ENCODE results near the gene MCM3AP.

The MCM3AP gene

DNA sequence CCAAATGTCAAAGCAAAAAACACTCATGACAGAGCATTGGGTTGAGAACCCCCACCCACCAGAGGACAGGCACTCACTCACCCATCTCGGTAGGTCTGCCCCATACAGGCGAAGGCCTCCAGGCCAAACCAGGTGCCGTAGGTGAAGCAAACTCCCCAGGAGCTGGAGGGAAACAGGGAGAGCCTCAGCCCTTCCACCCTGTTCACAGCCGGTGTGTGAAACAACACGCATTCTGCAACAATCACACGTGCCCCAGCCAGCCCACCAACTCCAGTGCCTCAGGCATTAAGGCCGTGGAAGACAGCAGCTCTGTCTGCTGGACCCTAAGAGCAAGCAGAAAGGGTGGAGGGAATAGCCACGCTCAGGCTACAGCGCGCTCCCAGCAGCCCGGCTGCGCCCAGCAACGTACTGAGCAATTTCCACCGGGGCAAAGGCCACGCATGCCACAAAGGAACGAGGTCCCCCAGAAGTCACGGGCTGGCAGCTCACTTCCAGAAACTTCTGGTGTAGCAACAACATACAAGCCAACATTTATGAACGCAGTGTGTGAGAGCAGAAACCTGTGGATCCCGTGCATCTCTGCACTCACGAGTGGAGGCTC is 89.7 kb downstream of the MCM3AP start:
- no peak for TF ChIP-seq OSR1 (CRISPR knock-in tag; IDR thresholded peaks at IDR 0.05)
- no peak for TF ChIP-seq ZNF70 (CRISPR knock-in tag; IDR thresholded peaks at IDR 0.05)
- TF ChIP-seq, protein P1, sequence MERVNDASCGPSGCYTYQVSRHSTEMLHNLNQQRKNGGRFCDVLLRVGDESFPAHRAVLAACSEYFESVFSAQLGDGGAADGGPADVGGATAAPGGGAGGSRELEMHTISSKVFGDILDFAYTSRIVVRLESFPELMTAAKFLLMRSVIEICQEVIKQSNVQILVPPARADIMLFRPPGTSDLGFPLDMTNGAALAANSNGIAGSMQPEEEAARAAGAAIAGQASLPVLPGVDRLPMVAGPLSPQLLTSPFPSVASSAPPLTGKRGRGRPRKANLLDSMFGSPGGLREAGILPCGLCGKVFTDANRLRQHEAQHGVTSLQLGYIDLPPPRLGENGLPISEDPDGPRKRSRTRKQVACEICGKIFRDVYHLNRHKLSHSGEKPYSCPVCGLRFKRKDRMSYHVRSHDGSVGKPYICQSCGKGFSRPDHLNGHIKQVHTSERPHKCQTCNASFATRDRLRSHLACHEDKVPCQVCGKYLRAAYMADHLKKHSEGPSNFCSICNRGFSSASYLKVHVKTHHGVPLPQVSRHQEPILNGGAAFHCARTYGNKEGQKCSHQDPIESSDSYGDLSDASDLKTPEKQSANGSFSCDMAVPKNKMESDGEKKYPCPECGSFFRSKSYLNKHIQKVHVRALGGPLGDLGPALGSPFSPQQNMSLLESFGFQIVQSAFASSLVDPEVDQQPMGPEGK (CRISPR knock-in tag; IDR thresholded peaks at IDR 0.05; ENCODE audit: borderline replicate concordance) = no peak
- TF ChIP-seq CREB5 (CRISPR knock-in tag; IDR thresholded peaks at IDR 0.05; ENCODE audit: low read depth) = no peak
- TF ChIP-seq TOX (CRISPR knock-in tag; IDR thresholded peaks at IDR 0.05; ENCODE audit: borderline replicate concordance) = no peak
- TF ChIP-seq CSDC2 (CRISPR knock-in tag; IDR thresholded peaks at IDR 0.05) = no peak
- TF ChIP-seq ESRRG (CRISPR knock-in tag; IDR thresholded peaks at IDR 0.05) = no peak
- TF ChIP-seq, protein P2, sequence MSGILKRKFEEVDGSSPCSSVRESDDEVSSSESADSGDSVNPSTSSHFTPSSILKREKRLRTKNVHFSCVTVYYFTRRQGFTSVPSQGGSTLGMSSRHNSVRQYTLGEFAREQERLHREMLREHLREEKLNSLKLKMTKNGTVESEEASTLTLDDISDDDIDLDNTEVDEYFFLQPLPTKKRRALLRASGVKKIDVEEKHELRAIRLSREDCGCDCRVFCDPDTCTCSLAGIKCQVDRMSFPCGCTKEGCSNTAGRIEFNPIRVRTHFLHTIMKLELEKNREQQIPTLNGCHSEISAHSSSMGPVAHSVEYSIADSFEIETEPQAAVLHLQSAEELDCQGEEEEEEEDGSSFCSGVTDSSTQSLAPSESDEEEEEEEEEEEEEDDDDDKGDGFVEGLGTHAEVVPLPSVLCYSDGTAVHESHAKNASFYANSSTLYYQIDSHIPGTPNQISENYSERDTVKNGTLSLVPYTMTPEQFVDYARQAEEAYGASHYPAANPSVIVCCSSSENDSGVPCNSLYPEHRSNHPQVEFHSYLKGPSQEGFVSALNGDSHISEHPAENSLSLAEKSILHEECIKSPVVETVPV (CRISPR knock-in tag; IDR thresholded peaks at IDR 0.05) = no peak
- TF ChIP-seq BACH2 (CRISPR knock-in tag; IDR thresholded peaks at IDR 0.05; ENCODE audit: borderline replicate concordance) = no peak
- no peak for TF ChIP-seq RARB (CRISPR knock-in tag; IDR thresholded peaks at IDR 0.05)

GRCh38 chr21:46194374-46195334 is 90.8 kb downstream of the MCM3AP start:
- no peak for TF ChIP-seq TCF4 (CRISPR knock-in tag; IDR thresholded peaks at IDR 0.05; ENCODE audit: borderline replicate concordance)
- TF ChIP-seq BACH2 (CRISPR knock-in tag; IDR thresholded peaks at IDR 0.05; ENCODE audit: borderline replicate concordance) = no peak
- TF ChIP-seq GLIS3 (CRISPR knock-in tag; IDR thresholded peaks at IDR 0.05) = no peak
- TF ChIP-seq PPARA (CRISPR knock-in tag; IDR thresholded peaks at IDR 0.05; ENCODE audit: borderline replicate concordance) = no peak
- TF ChIP-seq ESRRG (CRISPR knock-in tag; IDR thresholded peaks at IDR 0.05) = no peak
- TF ChIP-seq RARB (CRISPR knock-in tag; IDR thresholded peaks at IDR 0.05) = no peak
- no peak for TF ChIP-seq ZNF70 (CRISPR knock-in tag; IDR thresholded peaks at IDR 0.05)
- TF ChIP-seq, protein P2 (CRISPR knock-in tag; IDR thresholded peaks at IDR 0.05) = no peak
- no peak for TF ChIP-seq ZC3H10 (CRISPR knock-in tag; IDR thresholded peaks at IDR 0.05)
- TF ChIP-seq ZFP3 (CRISPR knock-in tag; IDR thresholded peaks at IDR 0.05) = no peak
- no peak for TF ChIP-seq ZFP30 (CRISPR knock-in tag; IDR thresholded peaks at IDR 0.05)
- no peak for TF ChIP-seq OSR1 (CRISPR knock-in tag; IDR thresholded peaks at IDR 0.05)
- no peak for TF ChIP-seq TOX (CRISPR knock-in tag; IDR thresholded peaks at IDR 0.05; ENCODE audit: borderline replicate concordance)
- TF ChIP-seq, protein P3, sequence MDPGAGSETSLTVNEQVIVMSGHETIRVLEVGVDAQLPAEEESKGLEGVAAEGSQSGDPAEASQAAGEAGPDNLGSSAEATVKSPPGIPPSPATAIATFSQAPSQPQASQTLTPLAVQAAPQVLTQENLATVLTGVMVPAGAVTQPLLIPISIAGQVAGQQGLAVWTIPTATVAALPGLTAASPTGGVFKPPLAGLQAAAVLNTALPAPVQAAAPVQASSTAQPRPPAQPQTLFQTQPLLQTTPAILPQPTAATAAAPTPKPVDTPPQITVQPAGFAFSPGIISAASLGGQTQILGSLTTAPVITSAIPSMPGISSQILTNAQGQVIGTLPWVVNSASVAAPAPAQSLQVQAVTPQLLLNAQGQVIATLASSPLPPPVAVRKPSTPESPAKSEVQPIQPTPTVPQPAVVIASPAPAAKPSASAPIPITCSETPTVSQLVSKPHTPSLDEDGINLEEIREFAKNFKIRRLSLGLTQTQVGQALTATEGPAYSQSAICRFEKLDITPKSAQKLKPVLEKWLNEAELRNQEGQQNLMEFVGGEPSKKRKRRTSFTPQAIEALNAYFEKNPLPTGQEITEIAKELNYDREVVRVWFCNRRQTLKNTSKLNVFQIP (CRISPR knock-in tag; IDR thresholded peaks at IDR 0.05; ENCODE audit: borderline replicate concordance, low read depth) = no peak
- TF ChIP-seq ZNF565 (CRISPR knock-in tag; conservative IDR thresholded peaks at IDR 0.05; ENCODE audit: low read depth) = no peak
- TF ChIP-seq CSDC2 (CRISPR knock-in tag; IDR thresholded peaks at IDR 0.05) = no peak
- TF ChIP-seq SNAI2 (CRISPR knock-in tag; IDR thresholded peaks at IDR 0.05) = no peak
- no peak for TF ChIP-seq ISL1 (CRISPR knock-in tag; IDR thresholded peaks at IDR 0.05)
- ATAC-seq = no peak; the same call in 2 of the 3 replicates

More for the DNA sequence above, 89.7 kb downstream of the MCM3AP start:
- no peak for ATAC-seq
